HEK293 (cell line): ENCODE results near the gene NUMB.

Experiments
- CTCF ChIP-seq: fragments of 450-650 bp; formaldehyde crosslinking; IDR thresholded peaks from 2 replicates; pipeline ENCODE4 v1.5.1; 2016; ENCODE audit warnings: missing biosample characterization, missing genetic modification characterization
- REST ChIP-seq: fragments of 450-650 bp; formaldehyde crosslinking; IDR thresholded peaks from 2 replicates; pipeline ENCODE4 v1.5.1; 2016; ENCODE audit warnings: missing biosample characterization, missing genetic modification characterization
- SETDB1 ChIP-seq: IDR thresholded peaks from one replicate; pipeline ENCODE4 v1.6.1; 2017; ENCODE audit warnings: mild to moderate bottlenecking, low read length, moderate library complexity, mixed read lengths; ENCODE audit not compliant: insufficient read length
- ZNF211 ChIP-seq: fragments of 450-650 bp; formaldehyde crosslinking; IDR thresholded peaks from 2 replicates; pipeline ENCODE4 v1.5.1; 2016; ENCODE audit warnings: low read depth, missing biosample characterization, missing genetic modification characterization
- ZNF24 ChIP-seq: fragments of 450-650 bp; formaldehyde crosslinking; IDR thresholded peaks from 2 replicates; pipeline ENCODE4 v1.5.1; 2016; ENCODE audit warnings: missing biosample characterization, missing genetic modification characterization
- ZNF391 ChIP-seq: fragments of 450-650 bp; formaldehyde crosslinking; IDR thresholded peaks from 2 replicates; pipeline ENCODE4 v1.5.1; 2016; ENCODE audit warnings: low read depth, missing biosample characterization, missing genetic modification characterization, borderline replicate concordance
- ZNF501 ChIP-seq: fragments of 450-650 bp; formaldehyde crosslinking; IDR thresholded peaks from 2 replicates; pipeline ENCODE4 v1.5.1; 2016; ENCODE audit warnings: missing biosample characterization, missing genetic modification characterization
- ZNF629 ChIP-seq: fragments of 450-650 bp; formaldehyde crosslinking; IDR thresholded peaks from 2 replicates; pipeline ENCODE4 v1.5.1; 2017; ENCODE audit warnings: missing biosample characterization, missing genetic modification characterization
- ZNF664 ChIP-seq: fragments of 450-650 bp; formaldehyde crosslinking; IDR thresholded peaks from 2 replicates; pipeline ENCODE4 v1.5.1; 2016; ENCODE audit warnings: missing biosample characterization, missing genetic modification characterization
- ZNF830 ChIP-seq: fragments of 450-650 bp; IDR thresholded peaks from 2 replicates; pipeline ENCODE4 v1.5.0; 2018; ENCODE audit warnings: missing biosample characterization, missing genetic modification characterization, low read depth, mild to moderate bottlenecking, moderate library complexity
- TF ChIP-seq, protein P1 (sequence below): fragments of 450-650 bp; formaldehyde crosslinking; IDR thresholded peaks from 2 replicates; pipeline ENCODE4 v1.5.1; 2016; ENCODE audit warnings: missing biosample characterization, missing genetic modification characterization

GRCh38 chr14:73392329-73393257, 65.8 kb downstream of the NUMB start:
- no peak for TF ChIP-seq ZNF211 (tag by site-specific recombination)
- no peak for TF ChIP-seq ZNF664
- no peak for TF ChIP-seq ZNF830 (tag by site-specific recombination)
- TF ChIP-seq ZNF629 (tag by site-specific recombination): no peak
- no peak for TF ChIP-seq CTCF (tag by site-specific recombination)
- no peak for TF ChIP-seq ZNF391 (tag by site-specific recombination)
- no peak for TF ChIP-seq SETDB1
- no peak for TF ChIP-seq ZNF24 (tag by site-specific recombination)
- TF ChIP-seq, protein P1, sequence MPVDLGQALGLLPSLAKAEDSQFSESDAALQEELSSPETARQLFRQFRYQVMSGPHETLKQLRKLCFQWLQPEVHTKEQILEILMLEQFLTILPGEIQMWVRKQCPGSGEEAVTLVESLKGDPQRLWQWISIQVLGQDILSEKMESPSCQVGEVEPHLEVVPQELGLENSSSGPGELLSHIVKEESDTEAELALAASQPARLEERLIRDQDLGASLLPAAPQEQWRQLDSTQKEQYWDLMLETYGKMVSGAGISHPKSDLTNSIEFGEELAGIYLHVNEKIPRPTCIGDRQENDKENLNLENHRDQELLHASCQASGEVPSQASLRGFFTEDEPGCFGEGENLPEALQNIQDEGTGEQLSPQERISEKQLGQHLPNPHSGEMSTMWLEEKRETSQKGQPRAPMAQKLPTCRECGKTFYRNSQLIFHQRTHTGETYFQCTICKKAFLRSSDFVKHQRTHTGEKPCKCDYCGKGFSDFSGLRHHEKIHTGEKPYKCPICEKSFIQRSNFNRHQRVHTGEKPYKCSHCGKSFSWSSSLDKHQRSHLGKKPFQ (tag by site-specific recombination): no peak
- TF ChIP-seq REST: no peak
- TF ChIP-seq ZNF501: no peak
